B cell (primary cell): ENCODE data around the gene IFNLR1. TPM values are rescaled to one million over a fixed set of nuclear protein-coding genes. Genes with fewer than 3 reads are reported as not detected.

Experiments used
- ATAC-seq: fragments of 200-7000 bp; cut with Tn5 transposase; one replicate; pipeline ENCODE4 v1.10.0; 2021; ENCODE audit warnings: low read depth, mild to moderate bottlenecking, moderate number of reproducible peaks, moderate library complexity
- CTCF ChIA-PET: fragments of 350-600 bp; sonication (Branson Sonifier 250); formaldehyde crosslinking; loops from one replicate; lab custom pipeline; 2021; ENCODE audit warnings: antibody characterized with exemption, inconsistent platforms; lab: Charles Lee
- POLR2A ChIA-PET: fragments of 350-600 bp; sonication (Branson Sonifier 250); formaldehyde crosslinking; loops from one replicate; lab custom pipeline; 2021; ENCODE audit warnings: antibody characterized with exemption; lab: Charles Lee
- DNase-seq: peaks from one replicate; pipeline ENCODE4 v3.0.0; 2013
- H2AFZ ChIP-seq: 2 replicates; pipeline ENCODE4 v1.6.1; 2012; ENCODE audit warnings: mild to moderate bottlenecking, low read depth, low read length; ENCODE audit not compliant: insufficient read depth, poor library complexity, severe bottlenecking
- H3K27ac ChIP-seq, 2 donors: 1 replicate in 1 of 2; 2 replicates in 1 of 2; pipeline ENCODE4 v1.5.1; 2012 to 2013; ENCODE audit warnings: low read length in 2 of 2, mild to moderate bottlenecking in 2 of 2, moderate library complexity in 1 of 2
- H3K27me3 ChIP-seq, 4 experiments: fragments of 200-600 bp in 1 of 4; sonication (generic) in 1 of 4; replicated peaks in 1 of 4; 1 replicate in 2 of 4; 2 replicates in 2 of 4; pipeline versions ENCODE4 v1.6.1 to v1.7.0; 2013 to 2016; ENCODE audit warnings: low read length in 3 of 4, mild to moderate bottlenecking in 2 of 4, mixed read lengths in 1 of 4, moderate library complexity in 1 of 4; ENCODE audit not compliant: insufficient read depth in 4 of 4, control insufficient read depth in 3 of 4; ENCODE audit errors: control extremely low read depth in 1 of 4
- H3K36me3 ChIP-seq, 2 experiments: replicated peaks in 1 of 2; 1 replicate in 1 of 2; 2 replicates in 1 of 2; pipeline versions ENCODE4 v1.6.1 to v1.7.1; 2013; ENCODE audit warnings: low read length in 1 of 2; ENCODE audit not compliant: insufficient read depth in 2 of 2, control insufficient read depth in 1 of 2; ENCODE audit errors: control extremely low read depth in 1 of 2, extremely low read depth in 1 of 2
- H3K4me1 ChIP-seq, 2 donors: fragments of 200-600 bp in 1 of 2; sonication (generic) in 1 of 2; 1 replicate in 1 of 2; 2 replicates in 1 of 2; pipeline versions ENCODE4 v1.5.1 to v1.6.1; 2013 to 2017; ENCODE audit warnings: low read length in 2 of 2; ENCODE audit not compliant: control insufficient read depth in 2 of 2, insufficient read depth in 2 of 2
- H3K4me2 ChIP-seq: replicated peaks from 2 replicates; pipeline ENCODE3; 2012; ENCODE audit warnings: mild to moderate bottlenecking, low read depth, low read length; ENCODE audit not compliant: poor library complexity, severe bottlenecking
- H3K4me3 ChIP-seq, 5 experiments: fragments of 200-600 bp in 1 of 5; sonication (generic) in 1 of 5; 1 replicate in 3 of 5; 2 replicates in 2 of 5; pipeline versions ENCODE4 v1.5.1 to v1.7.0; 2011 to 2016; ENCODE audit warnings: low read length in 4 of 5, mild to moderate bottlenecking in 4 of 5, low read depth in 2 of 5, control low read depth in 1 of 5, moderate library complexity in 1 of 5; ENCODE audit not compliant: insufficient read depth in 1 of 5; ENCODE audit errors: control extremely low read depth in 1 of 5, extremely low read depth in 1 of 5
- H3K79me2 ChIP-seq: fragments of 200-600 bp; sonication (generic); one replicate; pipeline ENCODE4 v1.6.0; 2016; ENCODE audit warnings: low read length; ENCODE audit not compliant: control insufficient read depth, insufficient read depth
- H3K9ac ChIP-seq: fragments of 200-600 bp; sonication (generic); 2 replicates; pipeline ENCODE4 v1.6.1; 2017; ENCODE audit warnings: mild to moderate bottlenecking, low read length, moderate library complexity
- H3K9me3 ChIP-seq, 3 donors: one replicate each; pipeline versions ENCODE4 v1.6.1 to v1.7.1; 2013; ENCODE audit warnings: low read length in 2 of 3; ENCODE audit not compliant: control insufficient read depth in 2 of 3, insufficient read depth in 1 of 3; ENCODE audit errors: control extremely low read depth in 1 of 3
- H4K20me1 ChIP-seq: 2 replicates; pipeline ENCODE4 v1.6.0; 2012; ENCODE audit warnings: mild to moderate bottlenecking, low read length; ENCODE audit not compliant: insufficient read depth, control insufficient read depth, poor library complexity, severe bottlenecking
- H3K27ac Mint-ChIP-seq: one replicate; pipeline ENCODE4 v1.8.0; 2021; ENCODE audit warnings: mixed read lengths
- H3K27me3 Mint-ChIP-seq: one replicate; pipeline ENCODE4 v1.8.0; 2021; ENCODE audit warnings: mixed read lengths
- H3K4me1 Mint-ChIP-seq: one replicate; pipeline ENCODE4 v1.8.0; 2021; ENCODE audit warnings: mixed read lengths
- H3K4me3 Mint-ChIP-seq: one replicate; pipeline ENCODE4 v1.8.0; 2021; ENCODE audit warnings: mixed read lengths
- H3K9me3 Mint-ChIP-seq: one replicate; pipeline ENCODE4 v1.8.0; 2022; ENCODE audit warnings: mixed read lengths; ENCODE audit not compliant: insufficient read depth
- EZH2 ChIP-seq: IDR thresholded peaks from 2 replicates; pipeline ENCODE4 v1.6.1; 2012; ENCODE audit warnings: borderline replicate concordance, low read depth, mild to moderate bottlenecking, moderate library complexity, low read length; ENCODE audit not compliant: insufficient read depth, poor library complexity, severe bottlenecking
- WGBS: methylation state at CpG from one replicate; pipeline ENCODE4 v1.1.5; 2013; ENCODE audit warnings: missing lambda C conversion rate; ENCODE audit not compliant: insufficient coverage; 5-methylcytosine and 5-hydroxymethylcytosine counted together
- intact Hi-C: fragments of 100-400 bp; cut with micrococcal nuclease; formaldehyde crosslinking; loops from one replicate; pipeline ENCODE4 v1.10.0; 2022
- polyA plus RNA-seq: library from polyadenylated mRNA; depleted of rRNA; stranded (reverse); fragments of >200 nt; gene quantifications from 2 replicates; pipeline ENCODE4 v1.2.3, GENCODE V29; 2012
- total RNA-seq, 2 donors: library from RNA; stranded (reverse); fragments of 120-200 nt in 1 of 2; gene quantifications; 1 replicate in 1 of 2; 2 replicates in 1 of 2; pipeline versions ENCODE4 v1.2.3 to v1.2.4, GENCODE V29; 2013 to 2022
- TF ChIP-seq, protein P1 (sequence below): fragments of 200-600 bp; IDR thresholded peaks from one replicate; pipeline ENCODE4 v1.8.0; 2022; ENCODE audit warnings: antibody characterized with exemption, mild to moderate bottlenecking

Gene IFNLR1
- total and polyA plus RNA-seq, 2 donors (not counting 1 experiment from before 2014, with no cell fraction given), result 14.7 to 39.7 TPM

DNA sequence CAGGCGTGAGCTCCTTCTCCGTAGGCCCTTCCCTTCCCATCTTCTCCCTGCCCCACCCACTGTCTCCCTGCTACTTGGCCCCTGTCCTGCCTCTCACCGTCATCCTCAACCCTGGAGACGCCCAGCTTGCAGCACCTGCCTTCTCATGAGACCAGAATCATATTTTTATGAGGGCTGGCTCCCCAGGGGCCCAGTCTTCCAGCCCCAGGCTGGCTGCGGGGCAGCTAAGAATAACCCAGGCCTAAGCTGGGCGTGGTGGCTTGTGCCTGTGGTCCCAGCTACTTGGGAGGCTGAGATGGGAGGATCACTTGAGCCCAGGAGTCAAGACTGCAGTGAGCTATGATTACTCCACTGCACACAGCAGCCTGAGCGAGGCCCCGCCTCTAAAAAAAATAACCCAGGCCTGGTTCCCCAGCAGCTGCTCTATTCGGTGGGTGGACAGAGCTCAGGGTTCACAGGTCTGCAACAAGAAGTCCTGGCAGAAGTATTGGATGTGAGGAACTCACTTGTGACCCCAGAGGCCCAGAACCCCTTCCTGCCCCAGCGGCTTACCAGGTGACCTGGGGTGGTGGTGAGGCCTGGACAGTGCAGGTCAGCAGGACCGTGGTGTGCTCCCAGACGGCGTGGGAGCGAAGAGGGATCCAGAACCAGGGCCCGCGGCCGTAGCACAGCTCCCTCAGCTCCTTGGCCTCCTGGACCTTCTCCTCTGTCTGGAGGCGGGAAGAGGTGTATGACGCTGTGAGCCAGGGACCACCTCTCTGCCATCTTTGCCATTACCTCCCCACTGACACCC, 81.5 kb downstream of the IFNLR1 start:
- Histone ChIP-seq H3K4me3 (no peak overlapping the region), H3K36me3 (no peaks in the 10 kb centered on the region), H3K27ac (no peak overlapping the region), H3K9me3 (no peaks in the 10 kb centered on the region), H3K4me2 (no peak overlapping the region), H3K27me3 (no peaks in the 10 kb centered on the region), H3K4me1 (no peaks in the 10 kb centered on the region), H3K9ac (no peak overlapping the region), H4K20me1 (no peaks in the 10 kb centered on the region), H2AFZ (no peak overlapping the region), H3K79me2 (no peaks in the 10 kb centered on the region)
- H3K4me3 Mint-ChIP-seq, result no peak overlapping the region
- H3K4me1 Mint-ChIP-seq, result no peaks in the 10 kb centered on the region
- TF ChIP-seq, protein P1, sequence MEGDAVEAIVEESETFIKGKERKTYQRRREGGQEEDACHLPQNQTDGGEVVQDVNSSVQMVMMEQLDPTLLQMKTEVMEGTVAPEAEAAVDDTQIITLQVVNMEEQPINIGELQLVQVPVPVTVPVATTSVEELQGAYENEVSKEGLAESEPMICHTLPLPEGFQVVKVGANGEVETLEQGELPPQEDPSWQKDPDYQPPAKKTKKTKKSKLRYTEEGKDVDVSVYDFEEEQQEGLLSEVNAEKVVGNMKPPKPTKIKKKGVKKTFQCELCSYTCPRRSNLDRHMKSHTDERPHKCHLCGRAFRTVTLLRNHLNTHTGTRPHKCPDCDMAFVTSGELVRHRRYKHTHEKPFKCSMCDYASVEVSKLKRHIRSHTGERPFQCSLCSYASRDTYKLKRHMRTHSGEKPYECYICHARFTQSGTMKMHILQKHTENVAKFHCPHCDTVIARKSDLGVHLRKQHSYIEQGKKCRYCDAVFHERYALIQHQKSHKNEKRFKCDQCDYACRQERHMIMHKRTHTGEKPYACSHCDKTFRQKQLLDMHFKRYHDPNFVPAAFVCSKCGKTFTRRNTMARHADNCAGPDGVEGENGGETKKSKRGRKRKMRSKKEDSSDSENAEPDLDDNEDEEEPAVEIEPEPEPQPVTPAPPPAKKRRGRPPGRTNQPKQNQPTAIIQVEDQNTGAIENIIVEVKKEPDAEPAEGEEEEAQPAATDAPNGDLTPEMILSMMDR, result no peak
- no peak for TF ChIP-seq EZH2
- intact Hi-C loops, result no loop called here
- no peaks in the 10 kb centered on the region for H3K27me3 Mint-ChIP-seq
- CTCF ChIA-PET, result no interaction called here
- POLR2A ChIA-PET, result no interaction called here
- no peak overlapping the region for H3K27ac Mint-ChIP-seq
- ATAC-seq, result no peak
- H3K9me3 Mint-ChIP-seq, result no peaks in the 10 kb centered on the region
- DNase-seq, result no peak
- WGBS, result 77% methylated on average over 19 of the region's 19 CpGs

DNA sequence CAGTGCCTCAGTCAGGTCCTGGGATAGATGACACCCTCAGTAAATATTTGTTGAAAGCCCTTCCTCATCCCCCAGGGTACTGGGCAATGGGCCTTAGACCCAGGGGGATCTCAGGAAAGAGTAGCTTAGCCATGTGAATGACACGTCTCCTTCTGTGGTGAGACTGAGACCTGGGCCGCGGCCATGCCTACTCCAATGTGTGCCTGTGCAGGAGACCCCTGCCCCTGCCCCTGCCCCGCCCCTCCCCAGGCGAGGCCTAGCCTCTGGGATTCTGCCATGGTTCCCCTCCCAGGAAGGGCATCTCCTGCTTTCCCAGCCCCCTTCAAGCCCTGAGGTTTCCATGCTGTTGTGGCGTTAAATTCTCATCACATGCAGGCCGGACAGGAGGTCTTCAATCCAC, 82.2 kb downstream of the IFNLR1 start:
- H3K27ac Mint-ChIP-seq, result no peak overlapping the region
- Histone ChIP-seq H3K79me2 (no peaks in the 10 kb centered on the region), H3K36me3 (no peaks in the 10 kb centered on the region), H3K27ac (no peak overlapping the region), H3K4me1 (no peaks in the 10 kb centered on the region), H3K4me2 (no peak overlapping the region), H2AFZ (no peak overlapping the region), H3K27me3 (no peaks in the 10 kb centered on the region), H4K20me1 (no peaks in the 10 kb centered on the region), H3K9ac (no peak overlapping the region), H3K9me3 (peaks cover 0 to 4% (median 0%) of the 10 kb centered on the region in 3 donors), H3K4me3 (no peak overlapping the region)
- ATAC-seq (no peak), DNase-seq (no peak)
- POLR2A ChIA-PET, result no interaction called here
- CTCF ChIA-PET, result no interaction called here
- H3K4me1 Mint-ChIP-seq, result no peaks in the 10 kb centered on the region
- no peak for TF ChIP-seq EZH2
- TF ChIP-seq, protein P1, result no peak
- WGBS, result 94% methylated on average over 7 of the region's 7 CpGs
- intact Hi-C loops, result no loop called here
- no peaks in the 10 kb centered on the region for H3K9me3 Mint-ChIP-seq
- no peaks in the 10 kb centered on the region for H3K27me3 Mint-ChIP-seq
- no peak overlapping the region for H3K4me3 Mint-ChIP-seq
